Colon (tissue), 2 donors: ENCODE data around the gene OR7D4.
"Not testable (repeated sequence)": the region's sequence is repeated elsewhere in the genome, so short reads cannot be mapped to it uniquely, and the experiment has no call there.

Experiments used
- FAIRE-seq: peaks from 2 replicates; lab custom pipeline; 2012; peaks lifted over from hg19 to GRCh38; lab: Jason Lieb, UNC
- donor health status: control.
- donor health status: control.

Gene OR7D4

DNA sequence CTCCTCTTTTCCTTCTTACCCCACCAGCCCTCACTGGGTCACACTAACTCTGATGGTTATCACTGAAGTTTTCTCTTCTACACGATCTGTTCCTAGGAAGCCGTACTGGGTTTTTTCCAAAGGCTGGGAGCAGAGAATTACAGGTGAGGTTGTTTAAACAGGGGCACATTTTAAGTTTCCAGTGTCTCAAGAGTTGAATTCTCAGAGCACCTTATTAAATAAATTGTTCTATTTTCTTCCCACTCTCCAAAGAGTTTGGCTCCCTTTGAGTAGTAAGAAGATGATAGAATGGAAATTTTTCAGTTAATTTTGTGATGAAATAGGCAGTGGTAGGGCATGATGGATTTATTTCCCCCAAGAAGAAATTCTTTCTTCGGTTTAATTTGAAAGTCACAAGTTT, at the start of gene OR7D4:
Gene OR7D4 (minus strand): TSS at position 101 of the 400 bp plus-strand sequence. CDS start 4,752 bp downstream, outside the sequence.
- no peak for FAIRE-seq

- FAIRE-seq, result no peak
Observed at GRCh38 chr19:9251236-9251635, 31.8 kb upstream of the OR7D4 start.

DNA sequence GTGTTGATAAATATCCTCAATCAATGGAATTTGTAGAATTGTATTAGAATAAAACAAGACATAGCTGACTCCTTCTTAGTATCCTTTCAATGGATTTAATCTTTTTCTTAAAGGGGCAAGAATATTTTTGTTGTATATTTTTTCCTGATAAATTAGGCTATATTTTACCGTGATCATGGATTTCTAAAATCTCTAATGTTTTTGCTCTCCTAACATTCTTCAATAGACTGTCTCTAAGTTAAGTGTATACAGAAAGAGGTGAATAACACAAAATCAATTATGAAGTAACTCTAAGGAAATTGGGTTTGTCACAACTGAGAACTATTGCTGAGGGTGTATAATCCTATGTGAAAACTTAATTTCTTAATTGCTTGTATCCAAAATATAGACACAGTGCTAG, 31.2 kb upstream of the OR7D4 start, which contains the start of gene OR7E24:
Gene OR7E24 (plus strand): TSS at position 301 of the 400 bp plus-strand sequence. CDS start 114 bp downstream, outside the sequence.
- FAIRE-seq, result no peak

DNA sequence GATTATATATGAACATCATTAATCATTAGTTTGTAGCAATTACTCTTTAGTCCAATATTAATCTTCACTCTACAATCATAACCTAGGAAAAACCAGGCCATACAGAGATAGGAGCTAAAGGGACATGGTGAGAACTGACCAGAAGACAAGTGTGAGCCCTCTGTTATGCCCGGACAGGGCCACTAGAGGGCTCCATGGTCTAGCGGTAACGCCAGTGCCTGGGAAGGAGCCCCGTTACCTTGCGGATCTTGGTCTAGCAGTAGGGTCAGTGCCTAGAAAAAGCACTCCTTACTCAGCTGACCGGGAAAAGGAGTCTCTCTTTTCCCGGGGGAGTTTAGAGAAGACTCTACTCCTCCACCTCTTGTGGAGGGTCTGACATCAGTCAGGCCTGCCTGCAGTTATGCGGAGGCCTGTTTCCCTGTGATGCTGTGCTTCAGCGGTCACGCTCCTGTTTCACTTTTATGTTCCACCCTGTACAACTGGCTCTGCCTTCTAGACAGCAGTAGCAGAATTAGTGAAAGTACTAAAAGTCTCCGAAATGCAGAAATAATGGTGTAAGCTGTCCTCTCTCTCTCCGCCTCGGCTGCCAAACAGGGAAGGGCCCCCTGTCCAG, 13.8 kb downstream of the OR7D4 start:
- no peak for FAIRE-seq

DNA sequence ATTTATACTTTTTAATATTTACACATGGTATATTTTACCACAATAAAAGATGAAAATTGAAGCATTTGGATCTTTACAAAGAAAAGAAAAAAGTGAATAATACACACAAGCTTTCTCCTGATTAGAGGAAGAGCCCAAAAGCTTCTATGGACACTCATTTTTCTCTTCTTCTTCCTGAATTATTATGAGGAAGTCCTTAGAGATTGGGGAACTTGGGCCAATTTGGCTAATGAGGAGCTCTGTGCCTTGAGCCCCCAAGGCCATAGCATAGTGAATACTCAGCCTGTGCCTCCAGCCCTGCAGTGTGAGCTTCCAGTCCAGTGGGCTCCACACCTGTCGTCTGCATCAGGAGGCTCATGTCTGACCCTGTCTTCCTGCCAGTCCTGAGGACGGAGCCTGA, 21.3 kb downstream of the OR7D4 start:
- not testable (repeated sequence) for FAIRE-seq

DNA sequence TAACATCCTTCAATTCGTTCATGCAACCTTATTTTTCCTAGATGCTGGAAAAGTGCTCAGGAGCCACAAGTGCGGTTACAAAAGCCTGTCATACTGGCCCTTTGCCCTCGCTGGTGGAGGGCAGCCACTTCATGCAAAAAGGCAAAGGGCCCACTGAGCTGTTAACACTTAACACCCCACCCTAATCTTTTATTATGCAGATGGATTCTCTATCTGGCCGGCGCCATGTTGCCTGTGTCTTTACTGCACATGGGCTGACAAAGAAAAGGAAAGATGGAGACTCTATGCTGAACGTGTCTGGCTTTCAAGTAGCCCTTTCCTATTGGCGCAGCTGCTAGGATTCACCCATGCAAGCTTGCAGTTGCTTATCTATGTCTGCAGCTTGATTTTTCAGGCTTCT, 29.9 kb downstream of the OR7D4 start:
- FAIRE-seq, result no peak

DNA sequence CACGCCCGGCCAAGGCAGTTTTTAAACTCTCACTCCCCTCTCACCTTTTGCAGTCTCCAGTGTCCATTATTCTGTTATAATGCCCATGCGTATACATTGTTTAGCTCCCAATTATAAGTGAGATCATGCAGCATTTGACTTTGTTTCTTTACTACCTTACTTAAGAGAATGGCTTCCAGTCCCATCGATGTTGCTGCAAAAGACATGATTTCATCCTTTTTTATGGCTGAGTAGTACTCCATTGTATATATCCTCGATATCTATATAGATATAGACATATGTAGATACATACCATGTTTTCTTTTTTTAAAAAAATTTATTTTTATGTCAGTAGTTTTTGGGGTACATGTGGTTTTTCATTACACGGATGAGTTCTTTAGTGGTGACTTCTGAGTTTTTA, 32.2 kb downstream of the OR7D4 start:
- no peak for FAIRE-seq

- FAIRE-seq, result no peak
Observed at GRCh38 chr19:9183000-9183399, 36.4 kb downstream of the OR7D4 start.

DNA sequence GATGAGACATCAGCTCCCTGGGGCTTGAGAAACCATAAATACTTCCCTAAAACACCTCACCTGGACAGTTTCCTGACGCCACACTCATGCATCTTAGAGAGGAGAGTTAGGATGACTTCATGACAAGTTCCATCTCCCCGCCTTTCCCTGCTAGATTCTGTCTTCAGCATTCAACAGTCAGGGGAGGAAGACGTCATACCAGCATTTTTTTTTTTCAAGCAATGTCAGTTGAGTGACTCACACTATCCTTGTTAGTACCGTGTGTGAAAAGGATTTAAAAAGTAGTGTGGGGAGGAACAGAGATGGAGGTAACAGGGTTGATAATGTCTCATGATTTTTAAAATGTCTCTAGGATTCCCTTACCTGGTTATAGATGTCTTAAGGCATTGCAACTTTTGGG, 40.5 kb downstream of the OR7D4 start, which contains the start of gene OR7D2:
Gene OR7D2 (plus strand): TSS at position 79 of the 400 bp plus-strand sequence. CDS start 6,803 bp downstream, outside the sequence.
- no peak for FAIRE-seq

- FAIRE-seq, result no peak
Observed at GRCh38 chr19:9175326-9175725, 44.1 kb downstream of the OR7D4 start.

- FAIRE-seq, result no peak
Observed at GRCh38 chr19:9171393-9171991, 47.9 kb downstream of the OR7D4 start.

DNA sequence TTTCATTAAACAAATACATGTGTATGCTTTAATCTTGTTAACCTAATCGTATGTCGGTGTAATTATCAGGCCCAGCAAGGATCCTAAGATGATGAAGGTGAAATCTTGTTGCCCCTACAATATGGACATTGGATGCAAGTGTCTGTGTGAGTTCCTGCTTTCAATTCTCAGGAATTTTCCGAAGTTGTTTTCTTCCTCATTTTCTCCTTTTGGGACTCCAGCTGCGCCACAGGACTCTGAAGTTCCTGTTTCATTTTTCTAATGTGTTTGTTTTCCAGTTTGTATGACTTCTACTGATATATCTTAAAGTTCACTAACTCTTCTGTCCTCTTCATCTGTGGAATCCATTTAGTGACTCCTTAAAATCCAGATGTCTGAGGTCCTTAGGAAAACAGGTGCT, 52.5 kb downstream of the OR7D4 start:
- no peak for FAIRE-seq

GRCh38 chr19:9165261-9165660, 54.1 kb downstream of the OR7D4 start:
- FAIRE-seq, result no peak

- no peak for FAIRE-seq
Observed at GRCh38 chr19:9161427-9161826, 58.0 kb downstream of the OR7D4 start.
